K562 (cell line): ENCODE results near the gene OIT3. TPM values are rescaled to one million over a fixed set of nuclear protein-coding genes. Genes with fewer than 3 reads are reported as not detected.

Experiments
- FOSL1 ChIP-seq: fragments of 200-800 bp; sonication (Bioruptor generic); conservative IDR thresholded peaks from 2 replicates; pipeline ENCODE4 v1.6.1; 2016; ENCODE audit warnings: missing genetic modification characterization, missing compliant biosample characterization
- HOXB6 ChIP-seq: fragments of 250-450 bp; sonication (Bioruptor Pico); IDR thresholded peaks from 2 replicates; pipeline ENCODE4 v1.5.1; 2022; ENCODE audit warnings: mild to moderate bottlenecking, borderline replicate concordance
- JUND ChIP-seq, 2 experiments: IDR thresholded peaks; 2 replicates in 1 of 2; 3 replicates in 1 of 2; pipeline ENCODE4 v1.6.1; 2011; ENCODE audit warnings: borderline replicate concordance in 2 of 2, low read depth in 2 of 2, low read length in 2 of 2, improper control_type of control experiment in 1 of 2, missing biosample characterization in 1 of 2, missing genetic modification characterization in 1 of 2, missing genetic modification reagents in 1 of 2
- polyA plus RNA-seq, 8 experiments: library from polyadenylated mRNA; depleted of rRNA in 4 of 8; stranded (reverse) in 5 of 8; unstranded in 3 of 8; fragments of >200 nt; fragmentation: Nextera tagmentation in 2 of 8; fragmentation: Illumina TruSeq in 1 of 8; extraction: Ambion mirVana in 2 of 8; extraction: Trizol in 1 of 8; gene quantifications; 2 replicates each; pipeline versions ENCODE4 v1.2.1 to v1.2.3, GENCODE V29; 2011 to 2014; ENCODE audit warnings: inconsistent platforms in 1 of 8, missing spikeins in 1 of 8
- total RNA-seq, 7 experiments: library from RNA; depleted of rRNA in 6 of 7; stranded (reverse); fragments of >200 nt in 6 of 7; fragmentation: Illumina TruSeq in 2 of 7; extraction: Trizol in 2 of 7; gene quantifications; 2 replicates each; pipeline versions ENCODE4 v1.2.1 to v1.2.3, GENCODE V29; 2011 to 2021; ENCODE audit warnings: low replicate concordance in 1 of 7
- TF ChIP-seq, protein P1 (sequence below): fragments of 450-650 bp; IDR thresholded peaks from 2 replicates; pipeline ENCODE4 v1.6.1; 2018; ENCODE audit not compliant: partially characterized antibody
- TF ChIP-seq, protein P2 (sequence below): fragments of 450-650 bp; IDR thresholded peaks from 2 replicates; pipeline ENCODE4 v1.6.1; 2016

Gene OIT3
- total and polyA plus RNA-seq, 9 of the 15 experiments (the other 6 are each of a cell fraction or from before 2014, with no cell fraction given), result not detected

DNA sequence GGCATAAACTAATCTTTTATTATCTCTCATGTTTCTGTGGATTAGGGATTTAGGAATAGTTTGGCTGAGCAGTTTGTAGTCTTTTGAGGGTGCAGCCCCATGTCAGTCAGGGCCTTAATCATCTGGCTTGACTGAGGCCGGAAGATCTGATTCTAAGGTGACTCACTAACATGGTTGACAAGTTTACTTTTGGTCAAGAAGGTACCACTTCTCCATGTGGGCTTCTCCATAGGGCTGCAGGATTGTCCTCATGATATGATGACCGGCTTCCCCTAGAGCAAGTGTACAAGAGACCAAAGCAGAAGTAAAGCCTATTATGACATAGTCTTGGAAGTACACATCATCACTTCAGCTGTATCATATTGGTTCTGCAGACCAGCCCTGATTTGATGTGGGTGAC lies 45.9 kb upstream of the OIT3 start (continued):
- TF ChIP-seq, protein P1, sequence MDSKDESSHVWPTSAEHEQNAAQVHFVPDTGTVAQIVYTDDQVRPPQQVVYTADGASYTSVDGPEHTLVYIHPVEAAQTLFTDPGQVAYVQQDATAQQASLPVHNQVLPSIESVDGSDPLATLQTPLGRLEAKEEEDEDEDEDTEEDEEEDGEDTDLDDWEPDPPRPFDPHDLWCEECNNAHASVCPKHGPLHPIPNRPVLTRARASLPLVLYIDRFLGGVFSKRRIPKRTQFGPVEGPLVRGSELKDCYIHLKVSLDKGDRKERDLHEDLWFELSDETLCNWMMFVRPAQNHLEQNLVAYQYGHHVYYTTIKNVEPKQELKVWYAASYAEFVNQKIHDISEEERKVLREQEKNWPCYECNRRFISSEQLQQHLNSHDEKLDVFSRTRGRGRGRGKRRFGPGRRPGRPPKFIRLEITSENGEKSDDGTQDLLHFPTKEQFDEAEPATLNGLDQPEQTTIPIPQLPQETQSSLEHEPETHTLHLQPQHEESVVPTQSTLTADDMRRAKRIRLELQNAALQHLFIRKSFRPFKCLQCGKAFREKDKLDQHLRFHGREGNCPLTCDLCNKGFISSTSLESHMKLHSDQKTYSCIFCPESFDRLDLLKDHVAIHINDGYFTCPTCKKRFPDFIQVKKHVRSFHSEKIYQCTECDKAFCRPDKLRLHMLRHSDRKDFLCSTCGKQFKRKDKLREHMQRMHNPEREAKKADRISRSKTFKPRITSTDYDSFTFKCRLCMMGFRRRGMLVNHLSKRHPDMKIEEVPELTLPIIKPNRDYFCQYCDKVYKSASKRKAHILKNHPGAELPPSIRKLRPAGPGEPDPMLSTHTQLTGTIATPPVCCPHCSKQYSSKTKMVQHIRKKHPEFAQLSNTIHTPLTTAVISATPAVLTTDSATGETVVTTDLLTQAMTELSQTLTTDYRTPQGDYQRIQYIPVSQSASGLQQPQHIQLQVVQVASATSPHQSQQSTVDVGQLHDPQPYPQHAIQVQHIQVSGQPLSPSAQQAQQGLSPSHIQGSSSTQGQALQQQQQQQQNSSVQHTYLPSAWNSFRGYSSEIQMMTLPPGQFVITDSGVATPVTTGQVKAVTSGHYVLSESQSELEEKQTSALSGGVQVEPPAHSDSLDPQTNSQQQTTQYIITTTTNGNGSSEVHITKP, result peak; percentile 25
- TF ChIP-seq HOXB6 (no peak), JUND (IDR thresholded peaks at IDR 0.05; ENCODE audit: borderline replicate concordance, low read depth, low read length) (peak; percentile 51), JUND (tag; IDR thresholded peaks at IDR 0.05; ENCODE audit: borderline replicate concordance, low read depth, low read length) (no peak; the same call in 2 of the 3 replicates), FOSL1 (peak; percentile 68; the same call in 1 of the 2 replicates)
- TF ChIP-seq, protein P2, sequence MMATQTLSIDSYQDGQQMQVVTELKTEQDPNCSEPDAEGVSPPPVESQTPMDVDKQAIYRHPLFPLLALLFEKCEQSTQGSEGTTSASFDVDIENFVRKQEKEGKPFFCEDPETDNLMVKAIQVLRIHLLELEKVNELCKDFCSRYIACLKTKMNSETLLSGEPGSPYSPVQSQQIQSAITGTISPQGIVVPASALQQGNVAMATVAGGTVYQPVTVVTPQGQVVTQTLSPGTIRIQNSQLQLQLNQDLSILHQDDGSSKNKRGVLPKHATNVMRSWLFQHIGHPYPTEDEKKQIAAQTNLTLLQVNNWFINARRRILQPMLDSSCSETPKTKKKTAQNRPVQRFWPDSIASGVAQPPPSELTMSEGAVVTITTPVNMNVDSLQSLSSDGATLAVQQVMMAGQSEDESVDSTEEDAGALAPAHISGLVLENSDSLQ, result 0 out of 2 replicates have a peak, but pooled peaks have one; percentile 48
